ENCODE data around the gene NFATC2.

- TF ChIP-seq, protein P1, sequence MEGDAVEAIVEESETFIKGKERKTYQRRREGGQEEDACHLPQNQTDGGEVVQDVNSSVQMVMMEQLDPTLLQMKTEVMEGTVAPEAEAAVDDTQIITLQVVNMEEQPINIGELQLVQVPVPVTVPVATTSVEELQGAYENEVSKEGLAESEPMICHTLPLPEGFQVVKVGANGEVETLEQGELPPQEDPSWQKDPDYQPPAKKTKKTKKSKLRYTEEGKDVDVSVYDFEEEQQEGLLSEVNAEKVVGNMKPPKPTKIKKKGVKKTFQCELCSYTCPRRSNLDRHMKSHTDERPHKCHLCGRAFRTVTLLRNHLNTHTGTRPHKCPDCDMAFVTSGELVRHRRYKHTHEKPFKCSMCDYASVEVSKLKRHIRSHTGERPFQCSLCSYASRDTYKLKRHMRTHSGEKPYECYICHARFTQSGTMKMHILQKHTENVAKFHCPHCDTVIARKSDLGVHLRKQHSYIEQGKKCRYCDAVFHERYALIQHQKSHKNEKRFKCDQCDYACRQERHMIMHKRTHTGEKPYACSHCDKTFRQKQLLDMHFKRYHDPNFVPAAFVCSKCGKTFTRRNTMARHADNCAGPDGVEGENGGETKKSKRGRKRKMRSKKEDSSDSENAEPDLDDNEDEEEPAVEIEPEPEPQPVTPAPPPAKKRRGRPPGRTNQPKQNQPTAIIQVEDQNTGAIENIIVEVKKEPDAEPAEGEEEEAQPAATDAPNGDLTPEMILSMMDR (IDR thresholded peaks at IDR 0.05; ENCODE audit: insufficient read depth, low read length): no peak
- no peak for TF ChIP-seq POLR2AphosphoS5 (IDR thresholded peaks at IDR 0.05; ENCODE audit: low read depth)
These were observed 31.4 kb downstream of the NFATC2 start for GRCh38 chr20:51510936-51511605.

Data from HL-60 (cell line).